ENCODE measurements around the gene KLK7.

KLK7 gene

DNA sequence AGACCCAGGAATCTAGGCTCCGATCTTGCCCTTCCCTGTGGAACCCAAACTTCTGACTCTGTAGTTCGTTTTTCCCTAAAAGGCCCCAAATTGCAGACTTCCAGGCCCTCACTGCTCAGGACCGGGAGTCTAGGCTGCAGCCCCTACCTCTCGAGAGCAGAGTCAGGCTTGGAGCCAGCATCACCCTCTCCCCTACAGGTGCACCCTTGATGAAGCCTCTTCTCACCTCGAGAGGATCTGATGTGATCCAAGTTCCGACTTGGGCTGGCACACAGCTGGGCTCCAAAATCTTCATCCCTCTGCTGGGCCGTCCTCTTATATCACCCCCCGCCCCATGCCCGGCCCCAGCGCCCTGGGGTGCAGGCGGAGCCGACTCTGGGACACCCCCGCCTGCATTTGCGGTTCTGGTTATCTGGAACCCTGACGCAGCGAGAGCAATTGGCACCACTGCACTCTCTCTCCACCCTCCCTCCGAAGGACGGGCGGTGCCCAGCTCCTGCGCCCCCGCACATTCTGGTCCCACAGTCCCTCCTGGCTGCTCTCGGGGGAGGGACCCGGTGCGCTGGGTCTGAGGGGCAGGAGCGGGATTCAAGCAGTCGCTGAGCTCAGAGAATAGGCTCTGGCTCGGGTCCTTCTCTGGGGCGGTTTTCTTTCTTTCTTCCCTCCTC is at the start of gene KLK7:
Gene KLK7 (minus strand): TSS at position 293 of the 668 bp plus-strand sequence. CDS start 1,518 bp downstream, outside the sequence.
- Histone ChIP-seq H3K27ac (no peak within 1 kb of the TSS), H3K36me3 (no peaks in the 10 kb centered on the region), H3K4me1 (no peaks in the 10 kb centered on the region), H3K9me3 (no peaks in the 10 kb centered on the region), H3K27me3 (peaks cover 0 to 32% of the 10 kb centered on the region in 2 donors), H3K4me3 (no peak within 1 kb of the TSS)
- no peak for DNase-seq
- TF ChIP-seq, protein P1, sequence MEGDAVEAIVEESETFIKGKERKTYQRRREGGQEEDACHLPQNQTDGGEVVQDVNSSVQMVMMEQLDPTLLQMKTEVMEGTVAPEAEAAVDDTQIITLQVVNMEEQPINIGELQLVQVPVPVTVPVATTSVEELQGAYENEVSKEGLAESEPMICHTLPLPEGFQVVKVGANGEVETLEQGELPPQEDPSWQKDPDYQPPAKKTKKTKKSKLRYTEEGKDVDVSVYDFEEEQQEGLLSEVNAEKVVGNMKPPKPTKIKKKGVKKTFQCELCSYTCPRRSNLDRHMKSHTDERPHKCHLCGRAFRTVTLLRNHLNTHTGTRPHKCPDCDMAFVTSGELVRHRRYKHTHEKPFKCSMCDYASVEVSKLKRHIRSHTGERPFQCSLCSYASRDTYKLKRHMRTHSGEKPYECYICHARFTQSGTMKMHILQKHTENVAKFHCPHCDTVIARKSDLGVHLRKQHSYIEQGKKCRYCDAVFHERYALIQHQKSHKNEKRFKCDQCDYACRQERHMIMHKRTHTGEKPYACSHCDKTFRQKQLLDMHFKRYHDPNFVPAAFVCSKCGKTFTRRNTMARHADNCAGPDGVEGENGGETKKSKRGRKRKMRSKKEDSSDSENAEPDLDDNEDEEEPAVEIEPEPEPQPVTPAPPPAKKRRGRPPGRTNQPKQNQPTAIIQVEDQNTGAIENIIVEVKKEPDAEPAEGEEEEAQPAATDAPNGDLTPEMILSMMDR (IDR thresholded peaks at IDR 0.05) = no peak
- intact Hi-C loops (cut with DNase I; ENCODE audit: low total_unique reads) = no loop called here

DNA sequence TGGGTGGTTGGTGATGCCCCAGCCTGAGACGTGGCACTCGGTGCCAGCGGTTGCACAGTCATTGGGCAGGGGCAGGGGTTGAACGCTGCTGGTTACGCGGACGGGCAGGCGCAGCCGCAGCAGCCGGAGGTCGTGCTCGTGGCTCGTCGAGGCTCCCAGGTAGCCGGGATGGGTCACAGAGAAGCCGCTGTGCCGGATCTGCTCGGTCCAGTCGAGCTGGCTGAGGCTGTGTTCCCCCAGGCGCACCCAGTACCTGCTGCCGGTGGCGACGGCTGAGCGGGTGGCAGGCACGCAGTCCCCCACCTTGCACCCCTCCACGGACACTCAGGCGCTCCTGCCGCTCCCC is 48.1 kb upstream of the KLK7 start:
- Histone ChIP-seq H3K27ac (no peak overlapping the region), H3K4me1 (no peaks in the 10 kb centered on the region), H3K27me3 (peaks cover 0 to 20% of the 10 kb centered on the region in 2 donors), H3K9me3 (no peaks in the 10 kb centered on the region), H3K36me3 (no peaks in the 10 kb centered on the region), H3K4me3 (no peak overlapping the region)
- TF ChIP-seq, protein P1 (IDR thresholded peaks at IDR 0.05) = no peak
- DNase-seq = no peak
- intact Hi-C loops (cut with DNase I; ENCODE audit: low total_unique reads) = no loop called here

DNA sequence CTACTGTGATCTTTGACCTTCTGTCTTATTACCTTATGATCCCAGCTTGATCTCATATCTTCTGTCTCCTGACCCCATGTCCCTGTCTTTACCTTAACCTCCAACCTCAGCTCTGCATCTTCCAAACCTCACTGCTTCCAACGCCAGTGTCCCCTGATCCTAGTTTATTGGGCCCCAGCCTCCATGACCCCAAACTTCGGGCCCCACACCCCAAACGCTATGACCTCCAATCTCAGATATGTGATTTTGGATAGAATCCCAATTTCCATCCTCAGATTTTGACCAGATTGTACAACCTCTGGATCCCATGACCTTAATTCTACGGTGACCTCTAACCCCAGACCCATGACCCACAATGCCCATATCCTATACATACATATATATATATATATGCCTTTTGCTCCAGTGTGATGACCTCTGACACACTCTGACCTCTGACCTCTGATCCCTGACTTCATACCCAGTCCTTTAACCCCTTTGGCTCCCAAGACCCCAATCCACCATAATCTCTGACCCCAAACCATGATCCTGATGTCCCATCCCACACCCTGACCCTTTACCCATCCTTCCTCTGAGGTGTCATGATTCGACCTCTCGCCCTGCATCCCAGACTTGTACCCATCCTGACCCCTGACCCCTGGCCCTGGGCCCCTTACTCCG is 47.6 kb upstream of the KLK7 start:
- TF ChIP-seq, protein P1 (IDR thresholded peaks at IDR 0.05) = no peak
- Histone ChIP-seq H3K4me3 (no peak overlapping the region), H3K36me3 (no peaks in the 10 kb centered on the region), H3K27me3 (peaks cover 0 to 25% of the 10 kb centered on the region in 2 donors), H3K4me1 (no peaks in the 10 kb centered on the region), H3K27ac (no peak overlapping the region), H3K9me3 (no peaks in the 10 kb centered on the region)
- intact Hi-C loops (cut with DNase I; ENCODE audit: low total_unique reads) = no loop called here
- DNase-seq = no peak

DNA sequence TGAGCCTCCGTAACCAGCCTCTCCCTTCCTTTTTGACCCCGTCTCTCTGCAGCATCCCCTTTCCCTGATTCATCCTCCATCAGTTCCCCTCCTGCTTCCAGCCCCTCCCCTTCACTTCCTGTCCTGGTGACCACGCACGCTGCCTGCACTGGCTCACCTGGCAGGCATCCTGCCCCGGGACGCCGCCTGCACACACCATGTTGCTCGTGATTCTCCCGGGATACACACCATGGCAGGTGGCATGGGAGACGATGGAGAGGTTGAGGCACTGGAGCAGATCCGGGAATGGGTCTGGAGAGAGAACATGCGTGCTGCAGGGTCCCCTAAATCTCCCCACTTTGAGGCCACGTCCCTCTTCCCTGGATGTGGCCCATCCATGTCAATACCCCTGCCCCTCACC is 46.9 kb upstream of the KLK7 start:
- TF ChIP-seq, protein P1 (IDR thresholded peaks at IDR 0.05) = no peak
- H3K4me1 ChIP-seq = no peaks in the 10 kb centered on the region
- no peaks in the 10 kb centered on the region for H3K36me3 ChIP-seq
- intact Hi-C loops (cut with DNase I; ENCODE audit: low total_unique reads) = no loop called here
- peaks cover 0 to 32% of the 10 kb centered on the region in 2 donors for H3K27me3 ChIP-seq
- no peak for DNase-seq
- no peak overlapping the region for H3K4me3 ChIP-seq
- no peaks in the 10 kb centered on the region for H3K9me3 ChIP-seq
- no peak overlapping the region for H3K27ac ChIP-seq

DNA sequence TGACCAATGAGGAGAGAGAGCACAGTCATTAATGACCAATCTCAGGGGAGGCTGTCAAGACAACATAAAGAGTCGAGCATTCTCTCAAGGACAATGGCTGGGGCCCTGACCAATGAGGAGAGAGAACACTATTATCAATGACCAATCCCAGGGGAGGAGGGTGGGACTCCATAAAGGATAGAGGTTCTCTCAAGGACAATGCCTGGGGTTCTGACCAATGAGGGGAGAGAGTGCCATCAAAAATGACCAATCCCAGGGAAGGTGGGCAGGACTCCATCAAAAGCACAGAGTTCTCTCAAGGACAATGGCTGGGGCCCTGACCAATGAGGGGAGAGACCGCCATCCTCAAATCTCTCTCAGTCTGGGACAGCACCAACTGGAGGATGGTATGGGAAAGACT is 46.0 kb upstream of the KLK7 start:
- Histone ChIP-seq H3K4me1 (no peaks in the 10 kb centered on the region), H3K9me3 (no peaks in the 10 kb centered on the region), H3K27ac (no peak overlapping the region), H3K4me3 (no peak overlapping the region), H3K27me3 (peaks cover 0 to 40% of the 10 kb centered on the region in 2 donors), H3K36me3 (no peaks in the 10 kb centered on the region)
- intact Hi-C loops (cut with DNase I; ENCODE audit: low total_unique reads) = no loop called here
- TF ChIP-seq, protein P1 (IDR thresholded peaks at IDR 0.05) = no peak
- no peak for DNase-seq
